Mesenchymal stem cell (in vitro differentiated cells and primary cell): ENCODE results near the gene WDR93.

Experiments used
- DNase-seq: peaks from one replicate; pipeline ENCODE4 v3.0.0-alpha.2; 2013
- H2AFZ ChIP-seq: one replicate; pipeline ENCODE4 v1.6.1; 2013; ENCODE audit warnings: low read depth, mild to moderate bottlenecking, control low read depth, inconsistent platforms, low read length, moderate library complexity
- H2AK5ac ChIP-seq: 2 replicates; pipeline ENCODE4 v1.6.1; 2013; ENCODE audit warnings: low read length, moderate library complexity, mild to moderate bottlenecking, inconsistent platforms; ENCODE audit not compliant: severe bottlenecking
- H2BK120ac ChIP-seq: one replicate; pipeline ENCODE4 v1.6.1; 2013; ENCODE audit warnings: low read depth, mild to moderate bottlenecking, inconsistent platforms, low read length, moderate library complexity
- H2BK12ac ChIP-seq, 2 experiments: one replicate each; pipeline ENCODE4 v1.6.1; 2013; ENCODE audit warnings: inconsistent platforms in 2 of 2, low read length in 2 of 2, mild to moderate bottlenecking in 2 of 2, moderate library complexity in 2 of 2, control low read depth in 1 of 2
- H2BK15ac ChIP-seq: one replicate; pipeline ENCODE4 v1.6.1; 2013; ENCODE audit warnings: mild to moderate bottlenecking, low read depth, inconsistent platforms; ENCODE audit not compliant: poor library complexity, severe bottlenecking
- H2BK5ac ChIP-seq: 2 replicates; pipeline ENCODE4 v1.6.1; 2013; ENCODE audit warnings: low read depth, mild to moderate bottlenecking, low read length, control low read depth, inconsistent platforms; ENCODE audit not compliant: poor library complexity, severe bottlenecking
- H3K14ac ChIP-seq, 2 experiments: one replicate each; pipeline ENCODE4 v1.6.1; 2013; ENCODE audit warnings: inconsistent platforms in 2 of 2, low read length in 2 of 2, control low read depth in 1 of 2, mild to moderate bottlenecking in 1 of 2, moderate library complexity in 1 of 2
- H3K18ac ChIP-seq, 2 experiments: one replicate each; pipeline ENCODE4 v1.6.1; 2013; ENCODE audit warnings: inconsistent platforms in 2 of 2, low read length in 2 of 2, control low read depth in 1 of 2, low read depth in 1 of 2, mild to moderate bottlenecking in 1 of 2
- H3K23ac ChIP-seq, 2 experiments: one replicate each; pipeline ENCODE4 v1.6.1; 2013; ENCODE audit warnings: inconsistent platforms in 2 of 2, low read length in 2 of 2, mild to moderate bottlenecking in 2 of 2, moderate library complexity in 2 of 2, control low read depth in 1 of 2
- H3K27ac ChIP-seq: 2 replicates; pipeline ENCODE4 v1.5.1; 2013; ENCODE audit warnings: mild to moderate bottlenecking, moderate library complexity, low read length, control low read depth, inconsistent platforms; ENCODE audit not compliant: poor library complexity, severe bottlenecking
- H3K27me3 ChIP-seq, 2 experiments: 2 replicates each; pipeline versions ENCODE4 v1.6.1 to v1.7.0; 2013; ENCODE audit warnings: low read length in 2 of 2, mild to moderate bottlenecking in 2 of 2, moderate library complexity in 2 of 2, control low read depth in 1 of 2, inconsistent platforms in 1 of 2; ENCODE audit not compliant: control insufficient read depth in 1 of 2, insufficient read depth in 1 of 2
- H3K36me3 ChIP-seq, 2 experiments: 2 replicates each; pipeline versions ENCODE4 v1.6.1 to v1.7.0; 2013; ENCODE audit warnings: low read length in 2 of 2, control low read depth in 1 of 2, inconsistent platforms in 1 of 2, low read depth in 1 of 2, mild to moderate bottlenecking in 1 of 2; ENCODE audit not compliant: insufficient read depth in 2 of 2, control insufficient read depth in 1 of 2
- H3K4ac ChIP-seq, 2 experiments: one replicate each; pipeline ENCODE4 v1.6.1; 2013; ENCODE audit warnings: inconsistent platforms in 2 of 2, low read length in 2 of 2, mild to moderate bottlenecking in 2 of 2, moderate library complexity in 2 of 2, control low read depth in 1 of 2, low read depth in 1 of 2
- H3K4me1 ChIP-seq: 2 replicates; pipeline ENCODE4 v1.6.1; 2013; ENCODE audit warnings: low read depth, low read length, control low read depth; ENCODE audit not compliant: control insufficient read depth, insufficient read depth
- H3K4me2 ChIP-seq: 2 replicates; pipeline ENCODE4 v1.6.1; 2013; ENCODE audit warnings: low read length, mild to moderate bottlenecking, inconsistent platforms; ENCODE audit not compliant: poor library complexity, severe bottlenecking
- H3K4me3 ChIP-seq, 2 experiments: 2 replicates each; pipeline versions ENCODE4 v1.5.1 to v1.7.0; 2013; ENCODE audit warnings: low read length in 2 of 2, mild to moderate bottlenecking in 2 of 2, control low read depth in 1 of 2, low read depth in 1 of 2; ENCODE audit not compliant: insufficient read depth in 1 of 2
- H3K79me1 ChIP-seq: replicated peaks from 2 replicates; pipeline ENCODE4 v1.6.1; 2013; ENCODE audit warnings: mild to moderate bottlenecking, control low read depth, low read length, inconsistent platforms; ENCODE audit not compliant: poor library complexity, severe bottlenecking
- H3K9ac ChIP-seq: 2 replicates; pipeline ENCODE4 v1.7.0; 2013; ENCODE audit warnings: mild to moderate bottlenecking, low read length, moderate library complexity
- H3K9me3 ChIP-seq: 2 replicates; pipeline ENCODE4 v1.7.0; 2013; ENCODE audit warnings: mild to moderate bottlenecking, low read length; ENCODE audit not compliant: control insufficient read depth
- H4K8ac ChIP-seq: one replicate; pipeline ENCODE4 v1.6.1; 2013; ENCODE audit warnings: inconsistent platforms, mild to moderate bottlenecking, low read length, moderate library complexity
- H4K91ac ChIP-seq: one replicate; pipeline ENCODE4 v1.6.1; 2013; ENCODE audit warnings: mild to moderate bottlenecking, low read length, inconsistent platforms
- WGBS: methylation state at CpG from one replicate; pipeline ENCODE4 v1.1.7; 2013; ENCODE audit warnings: mixed read lengths; 5-methylcytosine and 5-hydroxymethylcytosine counted together

Gene WDR93

GRCh38 chr15:89758981-89759380 lies 68.4 kb downstream of the WDR93 start:
- no peak overlapping the region for H3K27ac ChIP-seq
- no peak overlapping the region for H3K4ac ChIP-seq
- no peak overlapping the region for H3K9ac ChIP-seq
- H2BK120ac ChIP-seq = no peak overlapping the region
- no peaks in the 10 kb centered on the region for H3K27me3 ChIP-seq
- no peak overlapping the region for H3K4me3 ChIP-seq
- no peak overlapping the region for H2AFZ ChIP-seq
- H3K4me1 ChIP-seq = peaks cover 6% of the 10 kb centered on the region
- H3K4me2 ChIP-seq = no peak overlapping the region
- no peak overlapping the region for H2BK5ac ChIP-seq
- no peaks in the 10 kb centered on the region for H3K36me3 ChIP-seq
- no peak overlapping the region for H4K91ac ChIP-seq
- no peaks in the 10 kb centered on the region for H3K9me3 ChIP-seq
- H3K14ac ChIP-seq = no peak overlapping the region
- H3K18ac ChIP-seq = no peak overlapping the region
- no peak overlapping the region for H4K8ac ChIP-seq
- no peaks in the 10 kb centered on the region for H3K79me1 ChIP-seq
- H2BK12ac ChIP-seq = no peak overlapping the region
- WGBS = 94% methylated on average over 8 of the region's 8 CpGs
- H3K23ac ChIP-seq = no peak overlapping the region
- no peak overlapping the region for H2AK5ac ChIP-seq
- H2BK15ac ChIP-seq = no peak overlapping the region
- no peak for DNase-seq

- Histone ChIP-seq H3K23ac (no peak overlapping the region), H3K9me3 (no peaks in the 10 kb centered on the region), H3K27me3 (no peaks in the 10 kb centered on the region), H2AK5ac (no peak overlapping the region), H2BK5ac (no peak overlapping the region), H3K4me1 (peaks cover 6% of the 10 kb centered on the region), H3K4ac (no peak overlapping the region), H3K4me3 (no peak overlapping the region), H4K91ac (no peak overlapping the region), H3K79me1 (no peaks in the 10 kb centered on the region), H3K14ac (no peak overlapping the region), H2BK15ac (no peak overlapping the region), H3K18ac (no peak overlapping the region), H3K36me3 (no peaks in the 10 kb centered on the region), H3K4me2 (no peak overlapping the region), H2BK12ac (no peak overlapping the region), H2BK120ac (no peak overlapping the region), H3K27ac (no peak overlapping the region), H4K8ac (no peak overlapping the region), H3K9ac (no peak overlapping the region), H2AFZ (no peak overlapping the region)
- no peak for DNase-seq
- WGBS = 82% methylated on average over 2 of the region's 3 CpGs
Measured at GRCh38 chr15:89759835-89760234, 69.2 kb downstream of the WDR93 start.

GRCh38 chr15:89760303-89761008 lies 69.8 kb downstream of the WDR93 start:
- no peaks in the 10 kb centered on the region for H3K79me1 ChIP-seq
- H3K4me2 ChIP-seq = no peak overlapping the region
- H3K27me3 ChIP-seq = no peaks in the 10 kb centered on the region
- peak overlapping the region; percentile 24 for H3K9ac ChIP-seq
- H2AK5ac ChIP-seq = no peak overlapping the region
- H3K23ac ChIP-seq = no peak overlapping the region
- H2BK12ac ChIP-seq = no peak overlapping the region
- no peak overlapping the region for H3K18ac ChIP-seq
- no peak overlapping the region for H2BK120ac ChIP-seq
- no peaks in the 10 kb centered on the region for H3K9me3 ChIP-seq
- H2BK5ac ChIP-seq = no peak overlapping the region
- no peak overlapping the region for H3K4me3 ChIP-seq
- no peak overlapping the region for H2BK15ac ChIP-seq
- no peak overlapping the region for H4K91ac ChIP-seq
- no peak overlapping the region for H3K14ac ChIP-seq
- WGBS = 20% methylated on average over 15 of the region's 16 CpGs
- no peak overlapping the region for H3K4ac ChIP-seq
- no peaks in the 10 kb centered on the region for H3K36me3 ChIP-seq
- peaks cover 6% of the 10 kb centered on the region for H3K4me1 ChIP-seq
- peak; percentile 71 for DNase-seq
- no peak overlapping the region for H2AFZ ChIP-seq
- peak overlapping the region; percentile 19 for H4K8ac ChIP-seq
- H3K27ac ChIP-seq = no peak overlapping the region

- DNase-seq = no peak
- H3K4me2 ChIP-seq = no peak overlapping the region
- no peak overlapping the region for H4K91ac ChIP-seq
- no peaks in the 10 kb centered on the region for H3K27me3 ChIP-seq
- H3K36me3 ChIP-seq = peaks cover 0 to 6% of the 10 kb centered on the region in 2 experiments
- H2AFZ ChIP-seq = no peak overlapping the region
- H2BK12ac ChIP-seq = no peak overlapping the region
- H3K18ac ChIP-seq = no peak overlapping the region
- peak overlapping the region; percentile 22 for H3K9ac ChIP-seq
- H3K14ac ChIP-seq = no peak overlapping the region
- H3K23ac ChIP-seq = no peak overlapping the region
- no peak overlapping the region for H3K27ac ChIP-seq
- H2BK120ac ChIP-seq = no peak overlapping the region
- H2AK5ac ChIP-seq = no peak overlapping the region
- WGBS = 80% methylated on average over 18 of the region's 18 CpGs
- no peak overlapping the region for H2BK5ac ChIP-seq
- H2BK15ac ChIP-seq = no peak overlapping the region
- H3K4me3 ChIP-seq = no peak overlapping the region
- H3K4ac ChIP-seq = no peak overlapping the region
- peak overlapping the region; percentile 55 for H4K8ac ChIP-seq
- peaks cover 6% of the 10 kb centered on the region for H3K4me1 ChIP-seq
- no peaks in the 10 kb centered on the region for H3K79me1 ChIP-seq
- H3K9me3 ChIP-seq = no peaks in the 10 kb centered on the region
Measured at GRCh38 chr15:89761009-89761831, 70.6 kb downstream of the WDR93 start.
